ENCODE results near the gene ANKRD33B.
"Not testable (repeated sequence)": the region's sequence is repeated elsewhere in the genome, so short reads cannot be mapped to it uniquely, and the experiment has no call there.

Gene ANKRD33B

GRCh38 chr5:10636363-10637142 is 72.7 kb downstream of the ANKRD33B start:
- no peak for DNase-seq (ENCODE audit: low spot score)

GRCh38 chr5:10637944-10638343 is 74.1 kb downstream of the ANKRD33B start:
- DNase-seq (ENCODE audit: low spot score), result no peak

GRCh38 chr5:10638723-10639122 is 74.9 kb downstream of the ANKRD33B start:
- not testable (repeated sequence) for DNase-seq (ENCODE audit: low spot score)

GRCh38 chr5:10639846-10640368 is 76.0 kb downstream of the ANKRD33B start:
- DNase-seq (ENCODE audit: low spot score), result no peak

- DNase-seq (ENCODE audit: low spot score), result no peak
Observed at GRCh38 chr5:10642367-10642766, 78.5 kb downstream of the ANKRD33B start.

GRCh38 chr5:10644192-10644591 is 80.3 kb downstream of the ANKRD33B start:
- no peak for DNase-seq (ENCODE audit: low spot score)

- DNase-seq (ENCODE audit: low spot score), result no peak
Observed at GRCh38 chr5:10645146-10645545, 81.3 kb downstream of the ANKRD33B start.

GRCh38 chr5:10645671-10646070 is 81.8 kb downstream of the ANKRD33B start:
- DNase-seq (ENCODE audit: low spot score), result no peak

- DNase-seq (ENCODE audit: low spot score), result no peak
Observed at GRCh38 chr5:10647640-10648039, 83.8 kb downstream of the ANKRD33B start.

- no peak for DNase-seq (ENCODE audit: low spot score)
Observed at GRCh38 chr5:10648806-10649665, 85.2 kb downstream of the ANKRD33B start.

- DNase-seq (ENCODE audit: low spot score), result no peak
Observed at GRCh38 chr5:10649666-10650380, 86.0 kb downstream of the ANKRD33B start.

GRCh38 chr5:10652151-10652550 is 88.3 kb downstream of the ANKRD33B start:
- no peak for DNase-seq (ENCODE audit: low spot score)

- no peak for DNase-seq (ENCODE audit: low spot score)
Observed at GRCh38 chr5:10652606-10653005, 88.7 kb downstream of the ANKRD33B start.

- DNase-seq (ENCODE audit: low spot score), result no peak
Observed at GRCh38 chr5:10653043-10653442, 89.2 kb downstream of the ANKRD33B start.

- DNase-seq (ENCODE audit: low spot score), result no peak
Observed at GRCh38 chr5:10653751-10654400, 90.0 kb downstream of the ANKRD33B start.

GRCh38 chr5:10654566-10654965 is 90.7 kb downstream of the ANKRD33B start:
- no peak for DNase-seq (ENCODE audit: low spot score)

GRCh38 chr5:10655161-10655971 is 91.5 kb downstream of the ANKRD33B start:
- no peak for DNase-seq (ENCODE audit: low spot score)

GRCh38 chr5:10655972-10656830 is 92.3 kb downstream of the ANKRD33B start:
- DNase-seq (ENCODE audit: low spot score), result no peak

GRCh38 chr5:10658265-10658664 is 94.4 kb downstream of the ANKRD33B start:
- DNase-seq (ENCODE audit: low spot score), result no peak

GRCh38 chr5:10660135-10660534 is 96.3 kb downstream of the ANKRD33B start:
- DNase-seq (ENCODE audit: low spot score), result no peak
